ENCODE results near the gene UBE2O.
A peak's percentile ranks its signal among the peaks of the same experiment; 100 is the strongest.
"Not testable (repeated sequence)": the region's sequence is repeated elsewhere in the genome, so short reads cannot be mapped to it uniquely, and the experiment has no call there.

Gene UBE2O

DNA sequence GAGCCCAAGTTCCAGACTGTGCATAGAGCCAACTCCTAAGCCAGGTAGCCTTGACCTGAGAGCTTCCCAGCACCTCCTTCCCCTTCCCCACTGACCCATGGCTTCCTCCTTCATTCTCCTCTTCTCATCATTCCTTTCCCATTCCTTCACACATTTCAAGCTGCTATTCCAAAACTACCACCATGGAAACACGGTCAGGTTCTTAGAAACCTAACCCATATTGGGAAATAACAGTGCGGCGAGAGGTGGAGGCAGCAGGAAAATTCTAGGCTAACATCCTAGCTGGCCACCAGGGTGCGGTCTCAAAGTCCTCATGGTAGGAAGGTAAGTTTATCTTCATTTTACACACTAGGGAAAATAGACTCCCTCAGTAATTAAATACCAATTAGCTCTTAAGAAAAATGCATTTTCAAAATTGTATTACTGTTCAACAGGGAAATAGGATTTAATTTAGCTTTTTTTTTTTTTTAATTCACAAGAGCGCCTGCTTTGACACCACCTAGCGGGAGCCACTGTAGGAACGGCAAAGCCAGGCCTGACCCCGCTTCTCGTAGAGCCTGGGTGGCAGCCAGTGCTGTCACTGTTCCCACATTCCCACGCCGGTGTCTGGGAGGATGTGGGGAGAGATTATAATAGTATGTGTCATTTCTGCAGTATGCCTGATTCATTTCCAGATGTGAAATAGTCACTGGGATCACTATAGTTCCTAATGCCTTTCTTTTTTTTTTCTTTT lies 82.5 kb downstream of the UBE2O start:
- no peak for DNase-seq (ENCODE audit: low read depth)

DNA sequence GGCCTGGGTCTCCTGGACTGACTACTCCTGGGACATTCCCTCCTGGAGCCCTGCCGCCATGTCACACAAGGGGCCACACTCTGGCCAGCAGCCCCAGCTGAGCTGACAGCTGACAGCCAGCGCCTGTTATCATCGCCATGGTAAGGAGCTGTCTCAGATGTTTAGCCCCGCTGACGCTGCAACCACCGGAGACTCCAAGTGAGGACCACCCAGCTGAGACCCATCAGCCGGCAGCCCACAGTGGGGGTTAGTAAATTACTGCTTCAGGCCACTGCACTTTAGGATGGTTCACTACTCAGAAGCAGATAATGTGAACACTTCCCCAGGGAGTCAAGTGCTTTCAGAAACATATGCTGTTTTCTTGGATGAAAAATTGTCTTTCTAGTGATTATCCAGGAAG lies 83.1 kb downstream of the UBE2O start:
- DNase-seq (ENCODE audit: low read depth): no peak

DNA sequence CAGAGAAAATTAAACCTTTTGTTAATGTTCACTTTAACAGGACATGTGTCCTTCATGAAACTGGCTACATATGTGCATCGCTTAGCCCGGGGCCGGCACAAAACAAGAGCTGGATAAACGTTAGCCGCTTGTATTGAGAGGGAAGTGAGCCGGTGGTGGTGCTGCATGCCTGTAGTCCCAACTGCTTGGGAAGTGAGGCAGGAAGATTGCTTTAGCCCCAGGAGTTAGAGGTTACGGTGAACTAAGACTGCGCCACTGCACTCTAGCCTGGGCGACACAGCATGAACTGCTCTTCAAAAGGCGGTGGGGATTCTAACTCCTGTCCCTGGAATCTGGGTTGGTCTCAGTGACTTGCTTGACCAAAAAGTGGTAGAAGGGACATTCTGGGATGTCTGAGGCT lies 83.6 kb downstream of the UBE2O start:
- no peak for DNase-seq (ENCODE audit: low read depth)

DNA sequence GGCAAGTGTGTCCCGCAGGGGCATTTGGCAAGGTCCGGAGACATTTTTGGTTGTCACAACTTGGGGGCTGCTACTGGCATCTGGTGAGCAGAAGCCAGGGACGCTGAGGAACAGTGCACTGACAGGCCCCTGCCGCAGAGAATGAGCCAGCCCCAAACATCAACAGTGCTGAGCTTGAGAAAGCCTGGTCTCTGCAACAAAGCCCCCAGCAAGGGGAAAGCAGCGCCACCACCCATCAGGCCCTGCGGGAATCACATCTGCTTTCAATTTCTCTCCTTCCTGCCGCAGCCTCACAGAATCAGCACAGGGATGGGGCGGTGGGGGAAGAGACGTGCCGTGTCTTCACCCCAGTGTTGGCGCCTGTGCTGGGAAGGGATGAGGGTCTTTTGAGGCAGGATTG lies 84.4 kb downstream of the UBE2O start:
- no peak for DNase-seq (ENCODE audit: low read depth)

DNA sequence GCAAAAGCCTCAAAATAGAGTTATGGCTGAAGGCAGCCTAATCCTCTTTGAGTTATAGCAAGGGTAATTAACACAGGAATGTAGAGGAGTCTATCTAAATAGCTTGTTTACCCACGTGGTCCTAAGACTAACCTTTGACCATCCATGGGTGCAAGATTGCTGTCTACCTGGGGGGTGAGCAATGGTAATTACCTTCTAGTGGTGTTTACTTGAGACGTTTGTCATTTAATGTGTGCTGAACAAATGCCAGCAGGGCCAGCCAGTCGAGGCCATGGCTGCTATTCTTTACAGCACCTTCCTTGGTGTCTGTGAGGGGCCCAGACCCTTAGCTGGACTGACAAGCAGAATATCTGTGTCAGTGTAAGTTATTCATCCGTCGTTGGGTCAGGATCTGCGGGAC lies 85.3 kb downstream of the UBE2O start:
- DNase-seq (ENCODE audit: low read depth): no peak

DNA sequence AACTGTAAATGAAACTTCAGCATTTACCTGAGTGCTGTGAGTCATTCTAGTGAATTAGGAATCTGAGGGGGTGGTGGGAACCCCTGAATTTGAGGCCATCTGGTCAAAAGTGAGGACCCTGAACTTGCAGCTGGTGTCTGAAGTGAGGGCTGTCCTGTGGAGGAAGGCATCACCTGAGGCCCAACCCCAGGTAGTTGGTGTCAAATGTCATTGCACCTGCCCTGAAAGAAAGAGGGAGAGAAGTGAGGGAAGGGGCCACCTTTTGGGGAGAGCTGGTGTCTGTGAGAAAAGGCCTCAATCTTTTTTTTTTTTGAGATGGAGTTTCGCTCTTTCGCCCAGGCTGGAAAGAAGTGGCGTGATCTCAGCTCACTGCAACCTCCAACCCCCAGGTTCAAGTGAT lies 86.7 kb downstream of the UBE2O start:
- no peak for DNase-seq (ENCODE audit: low read depth)

DNA sequence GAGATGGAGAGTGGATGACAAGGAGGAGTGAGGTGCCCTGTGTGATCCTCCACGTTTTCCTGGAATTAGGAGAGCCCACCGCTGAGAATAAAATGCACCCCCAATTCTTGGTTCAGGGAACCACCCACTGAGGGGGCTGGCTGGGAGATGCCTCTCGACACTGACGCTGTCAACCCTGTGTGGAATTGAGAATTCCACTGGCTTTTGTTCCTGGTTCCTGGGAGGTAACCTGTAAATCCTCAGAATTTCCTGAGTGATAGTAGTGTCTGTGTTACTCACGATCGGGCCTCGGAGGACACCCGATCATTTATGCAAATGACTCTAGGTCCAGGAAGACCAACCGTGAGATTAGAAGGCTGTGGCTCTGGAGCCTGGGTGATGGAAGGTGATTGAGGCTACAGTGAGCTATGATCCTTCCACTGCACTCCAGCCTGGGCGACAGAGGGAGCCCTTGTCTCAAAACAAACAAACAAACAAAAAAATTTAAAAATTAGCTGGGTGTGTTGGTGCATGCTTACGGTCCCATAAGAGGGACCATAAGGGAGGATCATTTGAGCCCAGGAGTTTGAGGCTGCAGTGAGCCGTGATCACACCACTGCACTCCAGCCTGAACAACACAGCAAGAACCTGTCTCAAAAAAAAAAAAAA lies 87.6 kb downstream of the UBE2O start:
- no peak for DNase-seq (ENCODE audit: low read depth)

DNA sequence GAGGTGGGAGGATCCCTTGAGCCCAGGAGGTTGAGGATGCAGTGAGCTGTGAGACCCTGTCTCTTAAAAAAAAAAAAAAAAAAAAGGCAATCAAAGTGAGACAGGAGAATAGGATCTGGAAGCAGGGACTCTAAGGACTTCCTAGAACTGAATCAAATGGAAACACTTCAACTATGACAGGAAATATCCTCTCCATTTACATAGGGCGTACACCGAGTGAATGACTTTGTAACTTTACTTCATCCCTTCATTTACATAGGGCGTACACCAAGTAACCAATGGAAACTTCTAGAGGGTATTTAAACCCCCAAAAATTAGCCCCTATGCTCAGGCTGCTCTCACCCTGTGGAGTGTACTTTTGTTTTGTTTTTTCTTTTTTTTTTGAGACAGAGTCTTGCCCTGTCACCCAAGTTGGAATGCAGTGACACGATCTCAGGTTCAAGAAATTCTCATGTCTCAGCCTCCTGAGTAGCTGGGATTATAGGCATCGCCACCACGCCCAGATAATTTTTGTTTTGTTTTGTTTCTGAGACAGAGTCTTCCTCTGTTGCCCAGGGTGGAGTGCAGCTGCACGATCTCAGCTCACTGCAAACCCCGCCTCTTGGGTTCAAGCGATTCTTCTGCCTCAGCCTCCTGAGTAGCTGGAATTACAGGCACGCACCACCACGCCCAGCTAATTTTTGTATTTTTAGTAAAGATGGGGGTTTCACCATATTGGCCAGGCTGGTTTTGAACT lies 89.7 kb downstream of the UBE2O start:
- DNase-seq (ENCODE audit: low read depth): no peak

DNA sequence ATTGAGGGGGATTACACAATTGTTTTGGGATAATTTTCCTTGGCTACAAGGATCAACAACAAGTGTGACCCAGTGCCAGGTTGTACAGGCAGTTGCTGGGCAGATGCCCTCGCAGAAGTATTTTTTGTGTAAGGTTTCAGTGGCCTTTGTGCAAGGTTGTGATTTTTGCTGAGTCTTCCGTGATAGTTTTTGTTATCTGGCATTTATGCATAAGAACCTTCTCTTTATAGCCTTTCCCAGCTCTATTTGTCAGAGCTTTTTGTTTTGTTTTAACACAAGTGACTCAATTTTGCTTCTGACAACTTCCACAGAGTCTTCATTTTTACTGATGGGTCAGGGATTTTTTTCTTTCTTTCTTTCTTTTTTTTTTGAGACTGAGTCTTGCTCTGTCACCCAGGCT lies 92.5 kb downstream of the UBE2O start:
- no peak for DNase-seq (ENCODE audit: low read depth)

DNA sequence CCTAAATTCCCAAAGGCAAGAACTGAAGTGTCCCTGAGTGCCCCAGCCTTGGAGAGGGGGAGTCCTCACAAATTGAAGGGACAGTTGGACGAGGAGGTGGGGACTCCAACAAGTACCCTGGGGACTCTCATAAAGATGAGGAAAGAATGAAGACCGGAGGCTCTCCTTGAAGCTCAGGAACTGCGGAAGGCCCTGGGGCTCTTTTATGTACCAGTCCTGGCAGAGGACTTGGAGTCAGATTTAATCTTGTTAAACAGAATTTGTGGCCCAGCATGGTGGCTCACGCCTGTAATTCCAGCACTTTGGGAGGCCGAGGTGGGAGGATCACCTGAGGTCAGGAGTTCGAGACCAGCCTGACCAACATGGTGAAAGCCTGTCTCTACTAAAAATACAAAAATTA lies 93.2 kb downstream of the UBE2O start:
- not testable (repeated sequence) for DNase-seq (ENCODE audit: low read depth)

DNA sequence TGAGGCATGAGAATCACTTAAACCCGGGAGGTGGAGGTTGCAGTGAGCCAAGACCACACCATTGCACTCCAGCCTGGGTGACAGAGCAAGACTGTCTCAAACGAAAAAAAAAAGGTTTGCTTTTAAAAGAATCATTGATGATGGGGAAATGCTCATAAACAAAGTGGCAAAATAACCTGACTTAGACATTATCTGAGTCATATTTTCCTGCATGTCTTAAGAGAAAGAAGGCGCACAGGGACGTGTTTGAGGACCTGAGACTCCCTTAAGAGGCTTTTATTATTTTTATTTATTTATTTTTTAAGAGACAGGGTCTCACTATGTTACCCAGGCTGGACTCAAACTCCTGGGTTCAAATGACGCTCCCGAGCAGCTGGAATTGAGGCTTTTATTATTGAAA lies 93.6 kb downstream of the UBE2O start:
- no peak for DNase-seq (ENCODE audit: low read depth)

DNA sequence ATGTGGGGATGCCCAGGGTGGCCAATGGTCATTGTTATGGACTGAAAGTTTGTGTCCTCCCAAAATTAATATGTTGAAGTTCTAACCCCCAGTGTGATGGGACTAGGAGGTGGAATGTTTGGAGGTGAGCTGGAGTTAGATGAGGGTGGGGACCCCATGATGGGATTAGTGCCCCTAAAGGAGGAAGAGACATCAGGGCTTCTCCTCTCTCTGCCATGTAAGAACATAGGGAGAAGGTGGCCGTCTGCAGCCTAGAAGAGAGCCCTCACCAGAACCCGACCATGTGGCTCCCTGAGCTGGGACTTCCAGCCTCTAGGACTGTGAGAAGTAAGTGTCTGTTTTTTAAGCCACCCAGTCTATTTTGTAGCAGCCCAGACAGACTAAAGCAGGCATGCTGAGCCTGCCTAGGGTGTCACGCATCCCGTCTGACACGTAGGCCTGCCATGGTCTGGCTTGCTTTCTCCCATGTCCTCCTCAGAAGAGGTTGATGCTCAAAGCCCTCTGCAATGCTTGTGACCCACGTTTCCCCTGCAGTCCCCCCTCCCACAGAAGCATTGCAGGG lies 95.3 kb downstream of the UBE2O start:
- no peak for DNase-seq (ENCODE audit: low read depth)

DNA sequence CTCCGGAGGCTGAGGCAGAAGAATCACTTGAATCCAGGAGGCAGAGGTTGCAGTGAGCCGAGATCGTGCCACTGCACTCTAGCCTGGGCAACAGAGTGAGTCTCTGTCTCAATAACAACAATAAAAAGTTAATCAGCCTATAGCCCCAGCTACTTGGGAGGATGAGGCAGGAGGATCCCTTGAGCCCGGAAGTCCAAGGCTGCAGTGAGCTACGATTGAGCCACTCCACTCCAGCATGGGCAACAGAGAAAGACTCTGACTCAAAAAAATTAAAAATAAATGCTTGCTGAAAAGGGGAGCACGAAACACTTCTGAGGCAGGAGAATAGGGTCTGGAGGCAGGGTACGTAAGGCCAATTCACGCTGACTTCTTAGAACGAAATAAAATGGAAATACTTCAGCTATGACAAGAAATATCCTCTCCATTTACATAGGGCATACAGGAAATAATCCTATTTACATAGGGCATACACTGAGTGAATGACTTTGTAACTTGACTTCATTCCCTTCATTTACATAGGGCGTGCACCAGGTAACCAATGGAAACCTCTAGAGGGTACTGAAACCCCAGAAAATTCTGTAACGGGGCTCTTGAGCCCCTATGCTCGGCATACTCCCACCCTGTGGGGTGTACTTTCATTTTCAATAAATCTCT lies 96.0 kb downstream of the UBE2O start:
- DNase-seq (ENCODE audit: low read depth): no peak

DNA sequence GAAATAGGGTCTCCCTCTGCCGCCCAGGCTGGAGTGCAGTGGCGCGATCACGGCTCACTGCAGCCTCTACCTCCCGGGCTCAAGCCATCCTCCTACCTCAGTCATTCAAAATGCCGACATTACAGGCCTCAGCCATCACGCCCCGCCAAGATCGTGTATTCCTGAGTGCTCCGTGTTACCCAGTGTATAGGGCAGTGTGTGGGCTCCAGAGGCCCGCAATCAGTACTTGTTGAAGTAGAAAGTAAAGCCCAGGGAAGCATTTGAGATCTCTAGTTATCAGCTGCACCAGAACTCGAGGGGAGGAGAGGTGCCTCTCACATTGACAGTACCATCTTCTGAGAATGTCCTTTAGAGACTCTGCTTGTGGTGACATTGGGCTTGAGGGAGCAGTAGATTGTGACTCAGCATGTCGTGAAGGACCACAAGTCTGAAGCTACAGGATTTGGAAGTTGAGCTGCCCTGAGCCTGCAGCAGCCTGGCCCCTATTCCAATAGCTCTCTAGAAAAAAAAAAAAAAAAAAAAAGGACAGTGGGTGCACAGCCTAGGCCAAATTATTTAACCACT lies 98.1 kb downstream of the UBE2O start:
- no peak for DNase-seq (ENCODE audit: low read depth)

DNA sequence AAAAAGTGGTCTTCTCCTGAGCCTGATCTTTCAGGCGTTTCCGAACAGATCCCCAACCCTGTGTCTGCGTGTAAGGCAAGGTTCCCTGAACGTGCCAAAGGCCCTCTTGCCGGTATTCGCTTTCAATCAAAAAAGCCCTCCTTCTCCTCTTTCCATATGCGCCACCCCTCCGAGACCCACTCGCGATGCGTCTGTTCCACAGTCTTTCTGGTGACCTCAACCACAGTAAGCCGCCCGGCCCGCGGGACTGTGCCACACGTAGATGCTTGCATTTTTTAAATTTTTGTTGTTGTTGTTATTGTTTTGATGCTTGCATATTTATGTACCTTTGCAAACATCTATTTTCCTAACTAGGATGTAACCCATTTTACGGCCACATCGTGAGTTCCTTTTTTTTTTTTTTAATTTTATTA lies 98.6 kb downstream of the UBE2O start:
- no peak for DNase-seq (ENCODE audit: low read depth)

DNA sequence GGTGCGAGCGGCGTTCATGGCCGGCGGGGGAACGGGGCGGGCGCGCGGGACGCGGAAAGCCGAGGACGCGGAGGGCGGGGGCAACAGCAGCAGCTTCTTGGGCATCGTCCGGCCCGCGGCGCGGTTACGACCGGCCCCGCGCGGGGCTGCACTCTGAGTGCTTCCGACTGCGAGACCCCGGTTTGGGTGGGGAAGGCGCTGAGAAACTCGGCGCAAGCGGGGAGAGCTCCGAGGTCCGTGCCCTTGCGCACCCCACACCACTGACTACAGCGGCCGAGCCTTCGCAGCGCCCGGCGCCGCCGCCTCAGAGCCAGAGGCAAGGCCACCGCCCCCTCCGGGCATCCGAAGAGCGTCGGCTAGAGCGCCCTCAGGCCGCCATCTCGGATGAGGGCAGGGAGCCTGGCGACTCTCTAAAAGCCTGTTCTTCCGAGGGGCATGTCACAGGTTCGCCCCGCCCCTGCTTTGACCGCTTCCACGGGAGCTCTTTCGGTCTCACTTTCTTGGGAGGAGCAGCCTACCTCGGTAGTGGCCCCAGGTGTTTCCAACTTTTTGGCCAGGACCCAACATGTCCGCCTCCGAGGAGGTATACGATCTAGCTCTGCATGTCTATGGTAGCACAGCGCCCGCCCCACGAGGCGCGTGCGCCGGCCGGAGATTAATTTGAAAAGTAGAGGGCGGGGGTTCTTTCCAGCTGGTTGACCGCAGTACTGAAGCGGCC lies 99.2 kb downstream of the UBE2O start, which contains the start of gene PRPSAP1:
PRPSAP1 (minus strand) TSS at position 318 of the 718 bp plus-strand sequence; CDS start at position 105, 213 bp downstream.
- DNase-seq (ENCODE audit: low read depth): peak; percentile 58

DNA sequence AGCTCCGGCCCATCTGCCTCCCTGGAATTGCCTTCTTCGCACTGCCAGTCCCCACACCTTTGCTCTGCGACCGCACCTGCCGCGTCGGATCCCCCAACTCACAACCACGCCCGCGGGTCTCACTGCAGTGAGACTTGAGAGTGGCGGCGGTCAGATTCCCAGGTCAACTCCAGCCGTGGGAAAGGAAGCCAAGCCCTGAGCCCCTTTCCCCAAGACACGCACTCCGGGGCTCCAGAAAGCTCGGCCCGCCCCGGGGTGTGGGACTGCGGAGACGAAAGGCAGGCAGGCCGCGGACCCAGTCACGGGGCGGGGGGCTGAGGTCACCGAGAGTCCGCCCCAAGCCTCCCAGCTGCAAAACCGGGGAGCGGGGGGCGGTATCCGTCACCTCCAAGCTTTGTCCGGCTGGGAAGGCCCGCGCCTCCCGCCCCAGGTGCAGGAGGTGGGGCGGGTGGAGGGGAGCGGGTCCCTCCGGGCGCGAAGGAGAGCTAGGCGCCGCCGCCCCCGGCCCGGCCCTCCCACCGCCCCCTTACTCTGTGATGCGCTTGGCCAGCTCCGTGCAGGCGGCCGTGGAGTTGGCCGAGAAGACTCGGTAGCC lies 99.9 kb downstream of the UBE2O start:
- DNase-seq (ENCODE audit: low read depth): peak; percentile 1

DNA sequence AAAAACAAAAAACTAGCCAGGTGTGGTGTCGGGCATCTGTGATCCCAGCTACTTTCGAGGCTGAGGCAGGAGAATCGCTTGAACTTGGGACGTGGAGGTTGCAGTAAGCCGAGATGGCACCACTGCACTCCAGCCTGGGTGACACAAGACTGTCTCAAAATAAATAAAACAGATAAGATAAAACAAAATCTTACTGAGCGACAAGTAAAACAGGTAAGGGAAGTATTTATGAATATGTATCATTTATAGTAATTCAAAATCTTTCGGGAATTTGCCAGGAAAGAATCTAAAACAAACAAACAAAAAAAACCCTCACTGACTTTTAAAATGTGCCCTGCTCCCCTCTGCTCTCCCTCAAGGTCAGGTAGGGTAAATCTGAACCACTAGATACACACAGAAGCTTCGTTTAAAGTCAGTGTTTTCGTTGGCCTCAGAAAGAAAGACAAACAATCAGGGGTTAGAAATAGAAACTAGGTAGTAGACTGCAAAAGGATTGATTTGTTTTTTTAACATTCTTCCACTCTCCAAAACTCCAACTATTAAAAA lies 101.4 kb downstream of the UBE2O start:
- no peak for DNase-seq (ENCODE audit: low read depth)

DNA sequence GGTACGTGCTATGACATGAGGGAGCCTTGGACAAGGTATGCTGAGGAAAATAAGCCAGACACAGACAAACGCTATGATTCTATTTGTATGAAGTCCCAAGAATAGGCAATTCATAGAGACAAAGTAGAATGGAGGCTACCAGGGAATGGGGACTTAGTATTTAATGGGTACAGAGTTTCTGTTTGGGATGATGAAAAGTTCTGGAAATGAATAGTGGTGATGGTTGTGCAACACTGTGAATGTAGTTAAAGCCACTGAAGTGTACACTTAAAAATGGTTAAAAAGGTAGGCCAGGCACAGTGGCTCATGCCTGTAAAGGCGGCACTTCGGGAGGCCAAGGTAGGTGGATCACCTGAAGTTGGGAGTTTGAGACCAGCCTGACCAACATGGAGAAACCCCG lies 102.5 kb downstream of the UBE2O start:
- no peak for DNase-seq (ENCODE audit: low read depth)

DNA sequence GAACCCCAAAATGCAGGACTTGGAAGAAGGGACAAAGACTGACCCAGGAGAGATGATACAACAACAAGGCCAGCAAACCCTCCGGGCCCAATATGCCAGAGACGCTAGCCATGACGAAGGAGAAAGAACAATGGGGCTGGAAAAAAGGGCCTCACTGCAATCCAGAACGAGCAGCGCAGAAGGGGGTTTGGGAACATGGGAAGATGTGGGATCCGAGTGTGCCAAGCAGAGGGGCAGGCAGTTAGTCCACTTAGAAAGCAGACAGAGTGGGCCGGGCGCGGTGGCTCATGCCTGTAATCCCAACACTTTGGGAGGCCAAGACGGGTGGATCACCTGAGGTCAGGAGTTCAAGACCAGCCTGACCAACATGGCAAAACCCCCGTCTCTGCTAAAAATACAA lies 106.0 kb downstream of the UBE2O start:
- DNase-seq (ENCODE audit: low read depth): not testable (repeated sequence)

Measured in T-helper 22 cell (primary cell).